ENCODE data around the gene LRRC15. TPM values are rescaled to one million over a fixed set of nuclear protein-coding genes. Genes with fewer than 3 reads are reported as not detected.

LRRC15 gene
- total RNA-seq, 1 donor, result 10.0 TPM

- no peak for TF ChIP-seq CTCF (IDR thresholded peaks at IDR 0.05; ENCODE audit: insufficient read depth, low read length)
- DNase-seq (ENCODE audit: low read depth), result no peak
- H3K4me3 ChIP-seq (ENCODE audit: low read depth, low read length), result no peak overlapping the region
These were observed 11.9 kb downstream of the LRRC15 start for GRCh38 chr3:194357681-194358080.

GRCh38 chr3:194355379-194355778, 14.2 kb downstream of the LRRC15 start:
- no peak for TF ChIP-seq CTCF (IDR thresholded peaks at IDR 0.05; ENCODE audit: insufficient read depth, low read length)
- DNase-seq (ENCODE audit: low read depth), result no peak
- no peak overlapping the region for H3K4me3 ChIP-seq (ENCODE audit: low read depth, low read length)

- no peak for TF ChIP-seq CTCF (IDR thresholded peaks at IDR 0.05; ENCODE audit: insufficient read depth, low read length)
- H3K4me3 ChIP-seq (ENCODE audit: low read depth, low read length), result no peak overlapping the region
- no peak for DNase-seq (ENCODE audit: low read depth)
These were observed 15.2 kb downstream of the LRRC15 start for GRCh38 chr3:194354315-194354714.

GRCh38 chr3:194352667-194353246, 16.8 kb downstream of the LRRC15 start:
- TF ChIP-seq CTCF (IDR thresholded peaks at IDR 0.05; ENCODE audit: insufficient read depth, low read length), result no peak
- no peak overlapping the region for H3K4me3 ChIP-seq (ENCODE audit: low read depth, low read length)
- DNase-seq (ENCODE audit: low read depth), result no peak

GRCh38 chr3:194351952-194352536, 17.5 kb downstream of the LRRC15 start:
- no peak for DNase-seq (ENCODE audit: low read depth)
- no peak for TF ChIP-seq CTCF (IDR thresholded peaks at IDR 0.05; ENCODE audit: insufficient read depth, low read length)
- no peak overlapping the region for H3K4me3 ChIP-seq (ENCODE audit: low read depth, low read length)

- H3K4me3 ChIP-seq (ENCODE audit: low read depth, low read length), result no peak within 1 kb of the TSS
- TF ChIP-seq CTCF (IDR thresholded peaks at IDR 0.05; ENCODE audit: insufficient read depth, low read length), result no peak
- no peak for DNase-seq (ENCODE audit: low read depth)
These were observed 18.4 kb downstream of the LRRC15 start, which contains the start of gene CPN2 for GRCh38 chr3:194351080-194351672. TSS of gene CPN2 (minus strand) at chr3:194351328. CDS start at chr3:194342702, 8,626 bp downstream.

All from fibroblast of the aortic adventitia (primary cell).